HEK293 (cell line): Measurements from ENCODE around the gene SLC9A9.
A peak's percentile ranks its signal among the peaks of the same experiment; 100 is the strongest.

Source experiments
- CTCF ChIA-PET: fragments of 350-600 bp; formaldehyde crosslinking; extraction: SDS; loops from one replicate; lab custom pipeline; 2021; ENCODE audit warnings: antibody characterized with exemption; lab: Yijun Ruan, JAX
- POLR2A ChIA-PET: fragments of 300-600 bp; formaldehyde crosslinking; extraction: SDS; loops from one replicate; lab custom pipeline; 2020; ENCODE audit warnings: antibody characterized with exemption, inconsistent platforms; lab: Yijun Ruan, JAX
- H3K27ac ChIP-seq: fragments of 200-500 bp; sonication (Bioruptor generic); 2 replicates; pipeline ENCODE4 v1.5.1; 2014; ENCODE audit warnings: low read depth, low read length, control low read depth, inconsistent platforms; ENCODE audit errors: extremely low read depth
- H3K36me3 ChIP-seq, 2 experiments: fragments of 200-500 bp in 1 of 2; sonication (Bioruptor generic) in 1 of 2; 1 replicate in 1 of 2; 2 replicates in 1 of 2; pipeline ENCODE4 v1.5.1; 2014 to 2017; ENCODE audit warnings: inconsistent platforms in 2 of 2, low read length in 2 of 2; ENCODE audit not compliant: control insufficient read depth in 2 of 2, insufficient read depth in 1 of 2
- H3K4me1 ChIP-seq: fragments of 200-500 bp; sonication (Bioruptor generic); 2 replicates; pipeline ENCODE4 v1.5.1; 2014; ENCODE audit warnings: mild to moderate bottlenecking, low read length, inconsistent platforms; ENCODE audit not compliant: control insufficient read depth, insufficient read depth
- H3K4me3 ChIP-seq: 2 replicates; pipeline ENCODE4 v1.5.1; 2011; ENCODE audit warnings: low read depth, mild to moderate bottlenecking, control low read depth, low read length, moderate library complexity
- H3K9me3 ChIP-seq: fragments of 200-500 bp; sonication (Bioruptor generic); 2 replicates; pipeline ENCODE4 v1.5.1; 2014; ENCODE audit warnings: low read depth, low read length, inconsistent platforms; ENCODE audit not compliant: control insufficient read depth, insufficient read depth
- KLF16 ChIP-seq: fragments of 450-650 bp; formaldehyde crosslinking; IDR thresholded peaks from 2 replicates; pipeline ENCODE4 v1.5.1; 2017; ENCODE audit warnings: missing biosample characterization, missing genetic modification characterization
- SETDB1 ChIP-seq: IDR thresholded peaks from one replicate; pipeline ENCODE4 v1.6.1; 2017; ENCODE audit warnings: mild to moderate bottlenecking, low read length, moderate library complexity, mixed read lengths; ENCODE audit not compliant: insufficient read length
- TCF7L2 ChIP-seq: IDR thresholded peaks from 2 replicates; pipeline ENCODE4 v1.6.1; 2011; ENCODE audit warnings: low read depth, mild to moderate bottlenecking, inconsistent platforms, low read length, moderate library complexity, borderline replicate concordance
- ZBTB26 ChIP-seq: fragments of 450-650 bp; formaldehyde crosslinking; optimal IDR thresholded peaks from 2 replicates; pipeline ENCODE3; 2016; ENCODE audit warnings: missing biosample characterization, mild to moderate bottlenecking, missing genetic modification characterization
- ZEB2 ChIP-seq: fragments of 450-650 bp; formaldehyde crosslinking; IDR thresholded peaks from 2 replicates; pipeline ENCODE4 v1.5.1; 2016; ENCODE audit warnings: missing biosample characterization, missing genetic modification characterization
- ZFP3 ChIP-seq: fragments of 450-650 bp; formaldehyde crosslinking; IDR thresholded peaks from 2 replicates; pipeline ENCODE4 v1.5.1; 2016; ENCODE audit warnings: low read depth, missing biosample characterization, missing genetic modification characterization
- ZNF112 ChIP-seq: fragments of 450-650 bp; formaldehyde crosslinking; IDR thresholded peaks from 2 replicates; pipeline ENCODE4 v1.5.0; 2017; ENCODE audit warnings: missing biosample characterization, missing genetic modification characterization
- ZNF121 ChIP-seq: fragments of 450-650 bp; formaldehyde crosslinking; IDR thresholded peaks from 2 replicates; pipeline ENCODE4 v1.5.1; 2016; ENCODE audit warnings: missing biosample characterization, missing genetic modification characterization
- ZNF157 ChIP-seq: fragments of 450-650 bp; formaldehyde crosslinking; IDR thresholded peaks from 2 replicates; pipeline ENCODE4 v1.5.1; 2016; ENCODE audit warnings: missing biosample characterization, missing genetic modification characterization
- ZNF184 ChIP-seq: fragments of 450-650 bp; IDR thresholded peaks from 2 replicates; pipeline ENCODE4 v1.5.1; 2018; ENCODE audit warnings: missing biosample characterization, mild to moderate bottlenecking, missing genetic modification characterization
- ZNF302 ChIP-seq: fragments of 450-650 bp; formaldehyde crosslinking; IDR thresholded peaks from 2 replicates; pipeline ENCODE4 v1.5.1; 2016; ENCODE audit warnings: missing biosample characterization, missing genetic modification characterization, low read depth
- ZNF335 ChIP-seq: fragments of 450-650 bp; formaldehyde crosslinking; conservative IDR thresholded peaks from 2 replicates; pipeline ENCODE4 v1.5.1; 2016; ENCODE audit warnings: missing biosample characterization, missing genetic modification characterization
- ZNF610 ChIP-seq: fragments of 450-650 bp; formaldehyde crosslinking; IDR thresholded peaks from 2 replicates; pipeline ENCODE4 v1.5.1; 2016; ENCODE audit warnings: missing biosample characterization, missing genetic modification characterization, borderline replicate concordance
- ZNF624 ChIP-seq: fragments of 450-650 bp; formaldehyde crosslinking; IDR thresholded peaks from 2 replicates; pipeline ENCODE4 v1.5.1; 2017; ENCODE audit warnings: missing biosample characterization, missing genetic modification characterization
- ZNF626 ChIP-seq: fragments of 450-650 bp; sonication (Bioruptor Pico); formaldehyde crosslinking; IDR thresholded peaks from 2 replicates; pipeline ENCODE4 v1.5.1; 2018; ENCODE audit warnings: missing biosample characterization, missing genetic modification characterization, inconsistent platforms
- ZNF660 ChIP-seq: fragments of 450-650 bp; IDR thresholded peaks from 2 replicates; pipeline ENCODE4 v1.5.1; 2018; ENCODE audit warnings: missing biosample characterization, mild to moderate bottlenecking, missing genetic modification characterization
- ZNF677 ChIP-seq: fragments of 450-650 bp; IDR thresholded peaks from 2 replicates; pipeline ENCODE4 v1.5.0; 2018; ENCODE audit warnings: missing biosample characterization, mild to moderate bottlenecking, missing genetic modification characterization, moderate library complexity
- ZNF704 ChIP-seq: fragments of 450-650 bp; formaldehyde crosslinking; IDR thresholded peaks from 2 replicates; pipeline ENCODE4 v1.5.1; 2016; ENCODE audit warnings: missing biosample characterization, missing genetic modification characterization
- ZNF791 ChIP-seq: fragments of 450-650 bp; formaldehyde crosslinking; IDR thresholded peaks from 2 replicates; pipeline ENCODE4 v1.5.1; 2016; ENCODE audit warnings: missing biosample characterization, missing genetic modification characterization
- ZNF792 ChIP-seq: fragments of 450-650 bp; formaldehyde crosslinking; IDR thresholded peaks from 2 replicates; pipeline ENCODE4 v1.5.1; 2016; ENCODE audit warnings: missing biosample characterization, missing genetic modification characterization

SLC9A9 gene

DNA sequence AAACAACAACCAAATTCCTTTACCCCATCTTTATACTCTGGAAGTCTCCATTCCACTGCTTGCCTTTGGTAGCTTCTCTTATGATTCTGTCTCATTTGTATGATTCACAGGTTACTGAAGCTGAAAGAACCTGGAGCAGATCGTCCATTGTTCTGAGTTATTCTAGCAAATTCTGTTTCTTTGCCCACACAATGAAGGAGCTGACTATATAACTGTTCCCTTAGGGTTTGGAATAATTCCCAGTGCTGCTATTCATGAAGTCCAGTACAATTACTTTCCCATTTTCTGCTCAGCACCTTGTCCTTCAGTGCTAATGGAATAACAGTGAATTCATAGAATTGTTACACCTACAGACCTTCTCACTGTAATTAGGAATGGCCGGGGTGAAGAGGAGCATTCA lies 560.9 kb downstream of the SLC9A9 start (continued):
- TF ChIP-seq ZBTB26 (tag by site-specific recombination), result no peak
- no peak for TF ChIP-seq ZNF626 (tag by site-specific recombination)
- no peak for TF ChIP-seq ZNF792 (tag by site-specific recombination)
- no peak for TF ChIP-seq TCF7L2
- no peak for TF ChIP-seq ZNF610 (tag by site-specific recombination)

GRCh38 chr3:143286392-143287010 lies 561.8 kb downstream of the SLC9A9 start:
- POLR2A ChIA-PET, result no interaction called here
- Histone ChIP-seq H3K36me3 (no peaks in the 10 kb centered on the region), H3K9me3 (no peaks in the 10 kb centered on the region), H3K4me1 (no peaks in the 10 kb centered on the region), H3K27ac (no peak overlapping the region), H3K4me3 (no peak overlapping the region)
- no peak for TF ChIP-seq ZFP3 (tag by site-specific recombination)
- no peak for TF ChIP-seq ZNF184 (tag by site-specific recombination)
- no peak for TF ChIP-seq ZNF157
- TF ChIP-seq ZNF121 (tag by site-specific recombination), result no peak
- no peak for TF ChIP-seq ZNF791 (tag by site-specific recombination)
- TF ChIP-seq KLF16 (tag by site-specific recombination), result no peak
- TF ChIP-seq ZNF112 (tag by site-specific recombination), result no peak
- TF ChIP-seq ZEB2, result no peak
- TF ChIP-seq SETDB1, result no peak
- no peak for TF ChIP-seq ZNF302
- no peak for TF ChIP-seq ZNF624
- CTCF ChIA-PET, result no interaction called here

DNA sequence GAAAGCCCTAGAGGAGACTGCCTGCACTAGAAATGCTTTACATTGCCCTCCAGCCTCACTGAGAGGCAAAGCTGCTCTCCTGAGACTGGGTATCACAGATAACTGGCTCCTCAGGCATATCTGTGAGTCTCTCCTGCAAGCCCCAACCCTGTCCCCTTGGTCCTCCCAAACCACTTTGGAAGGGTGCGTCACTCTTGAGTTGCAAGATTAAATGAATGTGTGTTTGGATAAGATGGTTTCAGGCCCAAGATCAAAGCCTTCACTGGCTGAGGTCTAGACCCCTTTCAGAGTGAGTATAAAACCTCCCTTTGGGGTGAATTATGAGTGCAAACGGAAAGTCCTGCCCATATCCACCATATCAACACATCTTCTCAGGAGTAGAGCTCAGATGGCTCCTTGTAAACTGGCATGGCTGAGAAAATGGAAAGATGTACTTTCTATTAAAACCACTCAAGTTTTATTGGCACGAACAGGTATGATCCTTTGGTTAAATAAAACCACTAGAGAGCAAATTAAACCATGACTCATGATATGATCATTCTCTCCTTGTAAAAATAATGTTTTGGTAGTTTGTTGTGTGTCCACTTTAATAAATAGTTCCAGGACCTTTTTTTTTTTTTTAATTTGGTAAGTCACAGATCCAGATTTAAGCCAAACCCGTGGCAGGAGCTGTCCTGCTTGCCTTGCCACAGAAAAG lies 564.7 kb downstream of the SLC9A9 start:
- Histone ChIP-seq H3K4me1 (no peaks in the 10 kb centered on the region), H3K4me3 (no peak overlapping the region), H3K9me3 (no peaks in the 10 kb centered on the region), H3K36me3 (no peaks in the 10 kb centered on the region), H3K27ac (no peak overlapping the region)
- no peak for TF ChIP-seq ZNF677 (tag by site-specific recombination)
- no peak for TF ChIP-seq ZNF704 (tag by site-specific recombination)
- TF ChIP-seq ZNF660, result peak; percentile 65
- TF ChIP-seq ZNF335, result 0 out of 2 replicates have a peak, but pooled peaks have one; percentile 25
- ChIA-PET POLR2A (interaction anchor here (0.7 kb wide), 1 partner anchor 55 kb away, joined by 4 read pairs; no protein-coding TSS in a partner anchor), CTCF (interaction anchor here (1.1 kb wide), 1 partner anchor 18 kb away, joined by 6 read pairs; no protein-coding TSS in a partner anchor)
